Psoas muscle (tissue), 8 donors: ENCODE data around the gene BARD1. TPM values are rescaled to one million over a fixed set of nuclear protein-coding genes. Genes with fewer than 3 reads are reported as not detected.
"Not testable (repeated sequence)": the region's sequence is repeated elsewhere in the genome, so short reads cannot be mapped to it uniquely, and the experiment has no call there.

Experiments
- ATAC-seq, 4 donors: fragments of 200-7000 bp; cut with Tn5 transposase; one replicate each; pipeline ENCODE4 v1.9.1; 2020; ENCODE audit warnings: moderate library complexity in 3 of 4, mild to moderate bottlenecking in 2 of 4
- DNase-seq, 2 donors: peaks; one replicate each; pipeline ENCODE4 v3.0.0-alpha.2; 2020
- H3K27ac ChIP-seq: fragments of 200-600 bp; one replicate; pipeline ENCODE4 v1.8.0; 2022
- H3K27me3 ChIP-seq, 3 donors: fragments of 200-600 bp in 1 of 3; one replicate each; pipeline versions ENCODE4 v1.6.1 to v1.8.0; 2013 to 2022; ENCODE audit warnings: low read length in 2 of 3, mild to moderate bottlenecking in 2 of 3, moderate library complexity in 1 of 3; ENCODE audit not compliant: insufficient read depth in 3 of 3
- H3K36me3 ChIP-seq, 2 donors: fragments of 200-600 bp in 1 of 2; one replicate each; pipeline versions ENCODE4 v1.6.1 to v1.8.0; 2013 to 2022; ENCODE audit warnings: low read depth in 1 of 2, mild to moderate bottlenecking in 1 of 2, moderate library complexity in 1 of 2; ENCODE audit not compliant: insufficient read depth in 1 of 2
- H3K4me1 ChIP-seq: fragments of 200-600 bp; one replicate; pipeline ENCODE4 v1.8.0; 2022
- H3K4me3 ChIP-seq: fragments of 200-600 bp; one replicate; pipeline ENCODE4 v1.8.0; 2022; ENCODE audit warnings: mild to moderate bottlenecking
- H3K9me3 ChIP-seq: fragments of 200-600 bp; one replicate; pipeline ENCODE4 v1.8.0; 2022
- WGBS, 3 donors: extraction: QIAGEN DNeasy Blood & Tissue Kit; methylation state at CpG; one replicate each; pipeline versions ENCODE4 v1.1.6 to v1.1.7; 2013; 5-methylcytosine and 5-hydroxymethylcytosine counted together
- intact Hi-C, 2 donors: fragments of 100-400 bp; cut with DNase I; formaldehyde crosslinking; loops; one replicate each; pipeline versions ENCODE4 v1.11.0 to v1.14.2; 2022
- polyA plus RNA-seq, 3 donors: library from polyadenylated mRNA; stranded (reverse); fragments of 200-250 nt; gene quantifications; one replicate each; pipeline ENCODE4 v1.2.3, GENCODE V29; 2013
- total RNA-seq, 4 donors: library from RNA; stranded (reverse); fragmentation: NEBNext Ultra II Directional in 2 of 4; extraction: Animal tissue kit (Norgen Biotek cat#: 25700) in 2 of 4; gene quantifications; one replicate each; pipeline versions ENCODE4 v1.2.1 to v1.2.4, GENCODE V29; 2021 to 2023
- TF ChIP-seq, protein P1 (sequence below): fragments of 200-600 bp; IDR thresholded peaks from one replicate; pipeline ENCODE4 v1.8.0; 2022; ENCODE audit warnings: antibody characterized with exemption
- donor health status: healthy with polysubstance abuse.
- donor health status: DM: no; HTN: no; CAD: no; lungs with moderate emphysema.
- donor health status: Bipolar disorder and iron deficiency.
- donor health status: healthy.
- donor health status: DM: yes; HTN: yes; CAD: no.
- donor health status: DM: no; HTN: no; CAD: no.
- donor health status: DM: no; HTN: no; CAD: no.
- donor health status: DM: yes; HTN: yes; CAD: no.

BARD1 gene
- total and polyA plus RNA-seq, 7 donors = 1.3 to 9.6 (median 6.0) TPM

DNA sequence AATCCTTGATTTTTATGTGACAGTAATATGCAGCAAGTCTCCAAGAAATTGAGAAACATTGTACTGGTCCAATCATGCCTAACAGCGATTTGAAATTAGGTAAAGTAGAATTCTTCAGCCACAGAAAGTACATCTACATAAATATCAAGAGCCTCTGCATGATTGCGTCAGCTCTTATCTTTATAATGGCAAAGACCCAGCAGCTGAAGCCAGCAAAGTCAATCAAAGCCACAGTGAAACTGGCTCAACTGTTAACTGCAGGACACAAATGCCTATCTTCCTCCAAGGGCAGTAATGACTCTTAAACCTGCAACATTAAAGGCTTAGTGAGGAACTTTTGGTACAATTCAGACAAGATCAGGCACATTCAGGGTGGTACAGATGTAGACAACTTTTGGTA, 102.5 kb downstream of the BARD1 start:
- intact Hi-C loops = no loop called here
- H3K27me3 ChIP-seq = no peaks in the 10 kb centered on the region
- DNase-seq = no peak
- H3K4me1 ChIP-seq = no peaks in the 10 kb centered on the region
- no peaks in the 10 kb centered on the region for H3K9me3 ChIP-seq
- WGBS, 3 donors = 55 to 67% (median 66%) methylated on average over 2 of the region's 2 CpGs
- no peak for ATAC-seq
- H3K27ac ChIP-seq = no peak overlapping the region
- no peaks in the 10 kb centered on the region for H3K36me3 ChIP-seq
- no peak overlapping the region for H3K4me3 ChIP-seq
- TF ChIP-seq, protein P1, sequence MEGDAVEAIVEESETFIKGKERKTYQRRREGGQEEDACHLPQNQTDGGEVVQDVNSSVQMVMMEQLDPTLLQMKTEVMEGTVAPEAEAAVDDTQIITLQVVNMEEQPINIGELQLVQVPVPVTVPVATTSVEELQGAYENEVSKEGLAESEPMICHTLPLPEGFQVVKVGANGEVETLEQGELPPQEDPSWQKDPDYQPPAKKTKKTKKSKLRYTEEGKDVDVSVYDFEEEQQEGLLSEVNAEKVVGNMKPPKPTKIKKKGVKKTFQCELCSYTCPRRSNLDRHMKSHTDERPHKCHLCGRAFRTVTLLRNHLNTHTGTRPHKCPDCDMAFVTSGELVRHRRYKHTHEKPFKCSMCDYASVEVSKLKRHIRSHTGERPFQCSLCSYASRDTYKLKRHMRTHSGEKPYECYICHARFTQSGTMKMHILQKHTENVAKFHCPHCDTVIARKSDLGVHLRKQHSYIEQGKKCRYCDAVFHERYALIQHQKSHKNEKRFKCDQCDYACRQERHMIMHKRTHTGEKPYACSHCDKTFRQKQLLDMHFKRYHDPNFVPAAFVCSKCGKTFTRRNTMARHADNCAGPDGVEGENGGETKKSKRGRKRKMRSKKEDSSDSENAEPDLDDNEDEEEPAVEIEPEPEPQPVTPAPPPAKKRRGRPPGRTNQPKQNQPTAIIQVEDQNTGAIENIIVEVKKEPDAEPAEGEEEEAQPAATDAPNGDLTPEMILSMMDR = no peak

DNA sequence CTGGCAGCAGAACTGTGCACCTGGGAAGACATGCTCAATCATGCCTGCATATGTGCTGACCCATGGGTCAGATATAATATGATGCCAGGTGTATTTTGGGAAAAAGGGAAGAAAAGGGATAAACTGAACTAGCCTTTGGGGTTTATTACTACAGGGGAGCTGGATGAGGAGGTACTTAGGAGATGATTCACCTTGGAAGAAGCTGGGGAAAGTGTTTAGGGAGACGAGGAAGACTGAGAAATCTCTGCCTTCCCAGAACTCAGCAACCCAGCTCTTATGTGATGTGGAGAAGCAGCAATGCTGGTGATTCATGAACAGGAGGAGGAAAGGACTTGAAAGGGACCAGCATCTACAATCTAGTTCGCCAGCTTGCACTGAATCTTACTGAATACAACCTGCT, 110.2 kb downstream of the BARD1 start:
- ATAC-seq = no peak

DNA sequence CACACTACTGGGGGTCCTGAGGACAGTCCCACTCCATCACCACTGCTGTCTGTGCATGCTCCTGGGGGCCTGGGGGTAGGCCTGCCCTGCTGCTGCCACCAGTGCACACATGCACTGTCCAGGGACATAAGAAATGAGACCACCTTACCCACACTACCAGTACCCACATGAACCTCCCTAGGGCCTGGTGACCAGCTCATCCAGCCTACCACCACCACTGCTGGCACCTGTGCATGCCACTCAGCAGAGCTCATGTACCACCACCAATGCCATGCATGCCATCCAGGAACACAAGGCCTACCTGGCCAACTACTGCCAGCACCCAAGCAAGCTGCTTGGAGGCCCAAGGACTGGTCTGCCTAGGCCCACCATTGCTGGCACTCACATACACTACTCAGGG, 112.8 kb downstream of the BARD1 start:
- Histone ChIP-seq H3K27ac (no peak overlapping the region), H3K27me3 (no peaks in the 10 kb centered on the region), H3K36me3 (no peaks in the 10 kb centered on the region), H3K4me3 (no peak overlapping the region), H3K9me3 (no peaks in the 10 kb centered on the region), H3K4me1 (no peaks in the 10 kb centered on the region)
- intact Hi-C loops = no loop called here
- DNase-seq (no peak), ATAC-seq (no peak)
- TF ChIP-seq, protein P1 = no peak

More for the DNA sequence above, 110.2 kb downstream of the BARD1 start:
- DNase-seq = no peak
- no peaks in the 10 kb centered on the region for H3K27me3 ChIP-seq
- H3K9me3 ChIP-seq = no peaks in the 10 kb centered on the region
- no peaks in the 10 kb centered on the region for H3K4me1 ChIP-seq
- intact Hi-C loops = no loop called here
- H3K36me3 ChIP-seq = no peaks in the 10 kb centered on the region
- WGBS, 3 donors = 38 to 42% (median 41%) methylated on average over 2 of the region's 2 CpGs
- H3K27ac ChIP-seq = no peak overlapping the region
- H3K4me3 ChIP-seq = no peak overlapping the region
- TF ChIP-seq, protein P1 = no peak

DNA sequence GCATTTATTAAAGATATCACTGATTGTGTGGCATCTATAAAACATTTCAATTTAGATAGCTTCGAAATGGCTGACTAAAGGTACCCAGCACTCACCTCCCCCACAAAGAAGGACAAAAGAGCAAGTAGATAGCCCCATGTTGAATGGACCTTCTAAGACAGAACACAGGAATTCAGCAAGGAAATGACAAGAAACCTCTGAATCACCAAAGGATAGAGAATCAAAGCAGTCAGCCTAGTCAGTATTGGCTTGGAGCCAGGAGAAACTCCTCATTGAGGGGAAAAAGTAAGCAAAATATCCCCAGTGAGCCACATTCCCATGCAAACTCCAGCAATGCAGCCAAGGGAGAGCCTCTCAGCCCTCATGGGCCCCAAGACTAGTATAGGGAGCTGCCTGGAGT, 113.7 kb downstream of the BARD1 start:
- Histone ChIP-seq H3K27ac (no peak overlapping the region), H3K36me3 (no peaks in the 10 kb centered on the region), H3K4me3 (no peak overlapping the region), H3K27me3 (no peaks in the 10 kb centered on the region), H3K4me1 (no peaks in the 10 kb centered on the region), H3K9me3 (no peaks in the 10 kb centered on the region)
- ATAC-seq (no peak), DNase-seq (no peak)
- TF ChIP-seq, protein P1 = no peak
- WGBS, 3 donors = 83 to 93% (median 85%) methylated on average over 1 of the region's 1 CpG
- intact Hi-C loops = no loop called here

DNA sequence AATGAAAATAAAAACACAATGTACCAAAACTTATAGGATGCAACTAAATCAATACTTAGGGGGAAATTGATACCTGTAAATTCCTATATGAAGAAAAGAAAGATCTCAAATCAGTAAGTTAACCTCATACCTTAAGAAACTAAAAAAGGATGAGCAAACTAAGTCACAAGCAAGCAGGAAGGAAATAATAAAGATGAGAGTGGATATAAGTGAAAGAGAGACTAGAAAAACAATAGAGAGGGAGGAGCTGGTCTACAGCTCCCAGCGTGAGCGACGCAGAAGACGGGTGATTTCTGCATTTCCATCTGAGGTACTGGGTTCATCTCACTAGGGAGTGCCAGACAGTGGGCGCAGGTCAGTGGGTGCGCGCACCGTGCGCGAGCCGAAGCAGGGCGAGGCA, 125.9 kb downstream of the BARD1 start:
- H3K9me3 ChIP-seq, intact Hi-C loops, H3K36me3 ChIP-seq, H3K27ac ChIP-seq, ATAC-seq, DNase-seq, H3K4me1 ChIP-seq, H3K27me3 ChIP-seq: not testable (repeated sequence)
- WGBS, 3 donors = 0 to 7% (median 3%) methylated on average over 4 of the region's 12 CpGs
- H3K4me3 ChIP-seq = peak overlapping the region; percentile 38
